Measurements from ENCODE around the gene CD164. TPM values are rescaled to one million over a fixed set of nuclear protein-coding genes. Genes with fewer than 3 reads are reported as not detected.

Gene CD164
- total and polyA plus RNA-seq, 2 of the 13 experiments (the other 11 are each of a cell fraction or from before 2014, with no cell fraction given): 222 to 293 TPM

DNA sequence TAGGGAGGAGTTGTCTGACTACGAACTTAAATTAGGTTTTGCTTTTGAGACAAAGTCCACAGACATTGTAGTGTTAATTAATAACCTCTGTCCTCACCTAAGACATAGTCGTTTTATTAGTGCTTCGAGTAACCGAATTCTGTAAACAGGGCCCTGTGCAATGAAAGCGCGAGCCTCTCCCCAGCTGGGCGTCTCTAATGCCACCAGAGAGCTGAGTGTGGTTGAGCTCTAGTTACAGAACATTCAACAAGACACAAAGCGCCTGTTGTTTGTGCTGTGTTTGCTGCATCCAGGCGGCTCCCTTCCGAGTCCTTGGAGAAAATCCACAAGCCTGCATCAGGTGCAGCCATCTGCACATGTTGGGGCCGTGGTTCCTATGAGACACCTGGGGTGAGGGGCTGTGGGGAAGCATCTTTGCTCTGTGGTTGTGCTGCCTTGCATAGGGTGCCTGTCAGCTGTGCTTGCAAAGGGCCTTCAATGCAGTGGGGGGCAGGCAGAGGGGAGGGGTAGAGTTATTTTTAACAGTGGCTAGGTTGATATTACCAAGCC lies 63.9 kb downstream of the CD164 start:
- peak; percentile 87 for FAIRE-seq
- Histone ChIP-seq H4K20me1 (ENCODE audit: insufficient read depth, low read length) (no peaks in the 10 kb centered on the region), H3K9me3 (ENCODE audit: low read length) (no peaks in the 10 kb centered on the region), H3K79me2 (ENCODE audit: insufficient read depth, low read length) (no peaks in the 10 kb centered on the region), H3K36me3 (replicated peaks in 1 of 2; ENCODE audit: control insufficient read depth in 1 of 2, insufficient read depth in 2 of 2, low read length in 2 of 2) (no peaks in the 10 kb centered on the region), H3K9ac (ENCODE audit: insufficient read depth, low read depth, low read length) (no peak overlapping the region), H2AFZ (ENCODE audit: low read length) (no peak overlapping the region), H3K27me3 (ENCODE audit: control insufficient read depth in 1 of 2, insufficient read depth in 2 of 2, low read length in 2 of 2) (no peaks in the 10 kb centered on the region), H3K27ac (ENCODE audit: extremely low read length, insufficient read depth, low read length) (peak overlapping the region; percentile 39), H3K4me1 (ENCODE audit: insufficient read depth, low read length) (peaks cover 31% of the 10 kb centered on the region), H3K4me2 (ENCODE audit: low read depth, low read length) (peak overlapping the region; percentile 54), H3K4me3 (replicated peaks in 1 of 3; ENCODE audit: insufficient read depth in 1 of 3, low read depth in 2 of 3, low read length in 3 of 3) (peak overlapping the region in 1 of 3 experiments; percentile 23; a peak in 2 of 6 replicates)
- no TSS peak for BruUV-seq (replicated peaks)
- CTCF ChIA-PET (ENCODE audit: low intra/inter-chr PET ratio, low total read pairs): no interaction called here
- POLR2A ChIA-PET: interaction anchor here (1.0 to 2.1 kb wide), 4 partner anchors 10 to 67 kb away, joined by 3 to 4 read pairs (median 4); partner anchors contain the start of gene CD164
- intact Hi-C loops (cut with micrococcal nuclease; ENCODE audit: unreplicated experiment) (no loop called here), in situ Hi-C loops (cut with HindIII; ENCODE audit: extremely low pct_ligation_motif_present, low pct_unique_long_range_greater_than_20kb) (no loop called here)
- ATAC-seq: peak; percentile 99
- under 1% methylated on average over 10 of the region's 11 CpGs for WGBS (ENCODE audit: low lambda C conversion rate)
- peak; percentile 78 for DNase-seq (ENCODE audit: low spot score)
- TF ChIP-seq KDM5A (IDR thresholded peaks at IDR 0.05; ENCODE audit: borderline replicate concordance, low read length): no peak
- TF ChIP-seq, protein P1, sequence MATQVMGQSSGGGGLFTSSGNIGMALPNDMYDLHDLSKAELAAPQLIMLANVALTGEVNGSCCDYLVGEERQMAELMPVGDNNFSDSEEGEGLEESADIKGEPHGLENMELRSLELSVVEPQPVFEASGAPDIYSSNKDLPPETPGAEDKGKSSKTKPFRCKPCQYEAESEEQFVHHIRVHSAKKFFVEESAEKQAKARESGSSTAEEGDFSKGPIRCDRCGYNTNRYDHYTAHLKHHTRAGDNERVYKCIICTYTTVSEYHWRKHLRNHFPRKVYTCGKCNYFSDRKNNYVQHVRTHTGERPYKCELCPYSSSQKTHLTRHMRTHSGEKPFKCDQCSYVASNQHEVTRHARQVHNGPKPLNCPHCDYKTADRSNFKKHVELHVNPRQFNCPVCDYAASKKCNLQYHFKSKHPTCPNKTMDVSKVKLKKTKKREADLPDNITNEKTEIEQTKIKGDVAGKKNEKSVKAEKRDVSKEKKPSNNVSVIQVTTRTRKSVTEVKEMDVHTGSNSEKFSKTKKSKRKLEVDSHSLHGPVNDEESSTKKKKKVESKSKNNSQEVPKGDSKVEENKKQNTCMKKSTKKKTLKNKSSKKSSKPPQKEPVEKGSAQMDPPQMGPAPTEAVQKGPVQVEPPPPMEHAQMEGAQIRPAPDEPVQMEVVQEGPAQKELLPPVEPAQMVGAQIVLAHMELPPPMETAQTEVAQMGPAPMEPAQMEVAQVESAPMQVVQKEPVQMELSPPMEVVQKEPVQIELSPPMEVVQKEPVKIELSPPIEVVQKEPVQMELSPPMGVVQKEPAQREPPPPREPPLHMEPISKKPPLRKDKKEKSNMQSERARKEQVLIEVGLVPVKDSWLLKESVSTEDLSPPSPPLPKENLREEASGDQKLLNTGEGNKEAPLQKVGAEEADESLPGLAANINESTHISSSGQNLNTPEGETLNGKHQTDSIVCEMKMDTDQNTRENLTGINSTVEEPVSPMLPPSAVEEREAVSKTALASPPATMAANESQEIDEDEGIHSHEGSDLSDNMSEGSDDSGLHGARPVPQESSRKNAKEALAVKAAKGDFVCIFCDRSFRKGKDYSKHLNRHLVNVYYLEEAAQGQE (IDR thresholded peaks at IDR 0.05; ENCODE audit: borderline replicate concordance in 1 of 2, low read depth in 1 of 2, low read length in 2 of 2): no peak
- no peak for TF ChIP-seq SSRP1 (CRISPR knock-in tag; IDR thresholded peaks at IDR 0.05)
- TF ChIP-seq, protein P2, sequence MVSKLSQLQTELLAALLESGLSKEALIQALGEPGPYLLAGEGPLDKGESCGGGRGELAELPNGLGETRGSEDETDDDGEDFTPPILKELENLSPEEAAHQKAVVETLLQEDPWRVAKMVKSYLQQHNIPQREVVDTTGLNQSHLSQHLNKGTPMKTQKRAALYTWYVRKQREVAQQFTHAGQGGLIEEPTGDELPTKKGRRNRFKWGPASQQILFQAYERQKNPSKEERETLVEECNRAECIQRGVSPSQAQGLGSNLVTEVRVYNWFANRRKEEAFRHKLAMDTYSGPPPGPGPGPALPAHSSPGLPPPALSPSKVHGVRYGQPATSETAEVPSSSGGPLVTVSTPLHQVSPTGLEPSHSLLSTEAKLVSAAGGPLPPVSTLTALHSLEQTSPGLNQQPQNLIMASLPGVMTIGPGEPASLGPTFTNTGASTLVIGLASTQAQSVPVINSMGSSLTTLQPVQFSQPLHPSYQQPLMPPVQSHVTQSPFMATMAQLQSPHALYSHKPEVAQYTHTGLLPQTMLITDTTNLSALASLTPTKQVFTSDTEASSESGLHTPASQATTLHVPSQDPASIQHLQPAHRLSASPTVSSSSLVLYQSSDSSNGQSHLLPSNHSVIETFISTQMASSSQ (IDR thresholded peaks at IDR 0.05; ENCODE audit: low read depth): 0 out of 2 replicates have a peak, but pooled peaks have one; percentile 27
- TF ChIP-seq, protein P2 (CRISPR knock-in tag; IDR thresholded peaks at IDR 0.05; ENCODE audit: borderline replicate concordance): peak; percentile 42; the same call in 1 of the 2 replicates
- TF ChIP-seq, protein P3, sequence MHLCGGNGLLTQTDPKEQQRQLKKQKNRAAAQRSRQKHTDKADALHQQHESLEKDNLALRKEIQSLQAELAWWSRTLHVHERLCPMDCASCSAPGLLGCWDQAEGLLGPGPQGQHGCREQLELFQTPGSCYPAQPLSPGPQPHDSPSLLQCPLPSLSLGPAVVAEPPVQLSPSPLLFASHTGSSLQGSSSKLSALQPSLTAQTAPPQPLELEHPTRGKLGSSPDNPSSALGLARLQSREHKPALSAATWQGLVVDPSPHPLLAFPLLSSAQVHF (CRISPR knock-in tag; IDR thresholded peaks at IDR 0.05): no peak
- TF ChIP-seq SIX4 (CRISPR knock-in tag; IDR thresholded peaks at IDR 0.05): 0 out of 2 replicates have a peak, but pooled peaks have one; percentile 20
- TF ChIP-seq MIER3 (CRISPR knock-in tag; IDR thresholded peaks at IDR 0.05; ENCODE audit: borderline replicate concordance): peak; percentile 40; the same call in 1 of the 2 replicates
- peak; percentile 31; the same call in 1 of the 2 replicates for TF ChIP-seq ZKSCAN8 (CRISPR knock-in tag; IDR thresholded peaks at IDR 0.05; ENCODE audit: borderline replicate concordance)
- TF ChIP-seq SOX5 (CRISPR knock-in tag; IDR thresholded peaks at IDR 0.05; ENCODE audit: borderline replicate concordance): peak; percentile 49; the same call in 1 of the 2 replicates
- TF ChIP-seq ZNF7 (CRISPR knock-in tag; IDR thresholded peaks at IDR 0.05): 0 out of 2 replicates have a peak, but pooled peaks have one; percentile 22
- TF ChIP-seq LCORL (IDR thresholded peaks at IDR 0.05): no peak
- TF ChIP-seq LCORL (CRISPR knock-in tag; IDR thresholded peaks at IDR 0.05): 0 out of 2 replicates have a peak, but pooled peaks have one; percentile 24
- TF ChIP-seq NR2F6 (IDR thresholded peaks at IDR 0.05): no peak
- TF ChIP-seq NR2F6 (CRISPR knock-in tag; IDR thresholded peaks at IDR 0.05): peak; percentile 21; the same call in 1 of the 2 replicates
- no peak for TF ChIP-seq RXRB (CRISPR knock-in tag; IDR thresholded peaks at IDR 0.05; ENCODE audit: borderline replicate concordance)
- peak; percentile 50; the same call in 1 of the 2 replicates for TF ChIP-seq TARDBP (CRISPR knock-in tag; IDR thresholded peaks at IDR 0.05)

Data from HepG2 (cell line).